HG03571 (cell line): ENCODE measurements around the gene CDH4.

ENCODE experiments used
- ATAC-seq: cut with Tn5 transposase; IDR thresholded peaks from one replicate; pipeline ENCODE4 v1.9.1; 2021; ENCODE audit not compliant: unreplicated experiment

The CDH4 gene

DNA sequence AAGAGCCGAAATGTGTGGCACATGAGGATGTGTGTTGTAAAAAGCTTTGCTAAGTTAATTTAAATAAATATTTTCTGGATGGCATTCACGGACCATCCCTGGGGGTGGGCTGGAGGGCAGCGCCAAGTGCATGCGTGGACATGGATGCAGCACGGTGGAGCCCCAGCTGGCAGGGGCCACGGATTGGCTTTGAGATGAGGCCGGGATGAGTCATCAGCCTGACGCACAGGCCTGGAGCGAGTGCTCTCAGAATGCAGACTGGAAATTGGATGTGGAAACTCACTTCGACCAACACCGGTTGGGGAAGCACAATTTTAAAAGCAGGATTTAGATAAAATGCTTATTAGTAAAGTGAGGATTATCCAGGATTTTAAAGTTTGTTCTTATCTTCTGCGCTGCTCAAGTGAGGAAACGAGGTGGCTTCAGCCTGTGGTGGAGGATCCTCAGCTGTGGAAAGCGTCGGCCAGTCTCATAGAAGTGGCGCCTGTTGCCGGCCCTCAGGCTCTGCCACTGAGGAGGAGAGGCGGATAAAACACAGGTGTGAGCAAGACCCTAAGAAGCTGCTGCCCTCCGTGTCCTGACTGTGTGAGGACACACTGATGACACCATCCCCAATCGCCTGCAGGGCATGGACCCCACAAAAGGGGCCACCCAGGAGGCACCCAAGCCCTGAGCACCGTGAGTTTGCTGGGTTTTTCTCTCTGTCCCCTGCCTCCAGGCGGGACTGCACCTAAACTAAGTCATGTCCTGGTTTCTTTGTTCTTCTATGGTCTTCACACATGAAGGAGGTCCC is 279.7 kb downstream of the CDH4 start:
- ATAC-seq: no peak

DNA sequence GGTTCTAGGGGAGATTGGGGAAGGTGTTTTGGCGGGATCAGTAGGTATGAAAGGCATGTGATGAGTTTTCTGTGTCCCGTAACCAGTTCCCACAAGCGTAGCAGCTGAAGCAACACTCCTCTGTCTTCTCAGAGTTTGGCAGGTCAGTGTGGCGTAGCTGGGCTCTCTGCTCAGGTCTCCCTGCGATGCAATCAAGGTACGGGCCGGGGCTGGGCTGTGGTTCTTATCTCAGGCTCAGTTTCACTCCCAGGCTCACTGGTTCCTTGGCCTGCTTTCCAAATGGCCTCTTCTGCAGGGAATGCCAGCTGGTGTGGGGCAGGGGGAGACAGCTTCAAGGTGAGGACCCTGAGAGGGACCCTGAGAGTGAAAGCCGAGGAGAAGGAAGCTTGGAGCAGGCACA is 280.7 kb downstream of the CDH4 start:
- no peak for ATAC-seq

DNA sequence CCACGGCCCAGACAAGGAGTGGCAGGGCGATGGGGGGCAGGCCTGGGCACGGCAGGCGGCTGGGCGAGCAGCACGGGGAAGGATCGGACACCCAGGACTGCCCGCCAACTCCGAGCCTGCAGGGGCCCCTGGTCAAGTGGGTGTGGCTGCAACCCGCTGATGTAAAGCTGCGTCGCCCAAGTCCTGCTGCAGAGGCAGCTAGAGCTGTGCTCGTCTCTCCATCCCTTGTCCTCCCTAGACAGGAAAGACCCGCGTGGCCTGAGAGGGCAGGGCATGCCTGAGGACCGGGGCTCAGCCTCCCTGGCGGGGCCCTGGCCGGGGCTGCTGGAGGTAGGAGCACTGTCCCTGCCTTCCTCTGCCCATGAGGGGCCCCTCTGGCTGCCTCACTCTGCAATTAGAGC is 281.2 kb downstream of the CDH4 start:
- ATAC-seq: no peak

DNA sequence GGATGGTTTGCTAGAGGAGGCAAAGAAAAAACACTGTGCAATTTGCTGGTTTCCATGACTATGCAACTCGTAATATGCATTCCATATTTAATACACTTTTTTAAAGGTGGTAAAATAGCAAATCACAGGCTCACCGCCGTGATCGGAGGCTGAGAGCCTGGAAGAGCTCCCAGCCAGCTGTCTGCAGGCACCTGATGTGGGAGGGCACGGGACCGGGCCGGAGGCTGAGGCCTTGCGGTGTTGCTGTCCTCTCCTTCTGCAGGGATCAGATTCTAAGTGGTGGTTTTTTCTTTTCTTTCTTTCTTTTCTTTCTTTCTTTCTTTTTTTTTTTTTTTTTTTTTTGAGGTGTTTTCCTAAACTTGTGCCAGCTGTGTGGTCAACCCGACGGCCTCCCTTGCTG is 282.3 kb downstream of the CDH4 start:
- ATAC-seq: no peak

DNA sequence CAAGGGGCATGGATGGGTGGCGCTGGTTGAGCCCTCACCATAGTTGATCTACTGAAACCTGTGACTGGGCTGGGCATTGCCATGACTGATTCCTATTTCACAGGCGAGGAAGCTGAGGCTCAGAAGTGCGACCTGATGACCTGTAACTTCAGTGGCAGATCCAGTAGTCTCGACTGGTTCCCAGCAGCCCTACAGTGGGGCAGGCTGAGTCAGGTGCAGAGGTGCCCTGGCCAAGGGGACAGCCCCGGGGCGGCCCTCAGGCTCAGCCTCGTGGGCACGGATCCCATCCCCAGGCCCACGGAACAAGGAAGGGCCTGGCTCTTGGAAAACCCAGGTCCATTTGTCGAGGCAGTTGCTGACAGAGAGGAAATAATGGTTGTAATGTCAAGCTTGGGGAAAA is 283.0 kb downstream of the CDH4 start:
- no peak for ATAC-seq

DNA sequence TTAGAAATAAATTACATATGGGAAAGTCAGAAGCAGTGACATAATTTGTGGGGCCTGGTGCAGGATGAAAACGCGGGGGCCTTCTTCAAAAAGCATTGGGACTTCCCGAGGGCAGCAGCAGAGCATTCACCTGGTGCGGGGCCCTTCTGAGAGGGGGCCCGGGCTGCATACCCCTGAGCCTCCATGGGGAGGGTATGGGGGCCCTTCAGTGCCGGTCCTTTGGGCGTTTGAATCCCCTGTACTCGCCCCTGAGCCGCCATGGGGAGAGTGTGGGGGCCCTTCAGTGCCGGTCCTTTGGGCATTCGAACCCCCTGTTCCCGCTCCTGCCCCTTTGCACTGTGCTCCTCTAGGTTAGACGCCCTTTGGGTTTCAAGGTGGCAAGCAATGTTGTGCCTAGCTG is 283.5 kb downstream of the CDH4 start:
- no peak for ATAC-seq

DNA sequence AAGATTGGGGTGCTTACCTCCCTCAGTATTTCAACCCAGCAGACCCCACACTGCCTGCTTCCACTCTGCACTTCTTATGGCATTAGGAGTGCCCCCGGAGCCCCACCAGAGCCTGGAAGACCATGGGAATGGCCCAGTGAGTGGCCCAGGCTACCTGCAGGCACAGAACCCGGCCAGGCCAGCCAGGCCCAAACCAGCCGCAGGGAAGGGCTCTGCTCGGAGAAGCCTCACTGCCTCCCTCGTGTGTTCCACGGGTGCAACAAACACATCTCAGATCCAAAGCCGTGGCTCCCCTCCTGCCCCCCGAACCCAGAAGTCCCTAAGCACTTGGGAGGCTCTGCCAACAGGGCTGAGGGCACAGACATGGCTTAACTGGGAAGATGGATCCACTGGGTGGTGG is 283.9 kb downstream of the CDH4 start:
- ATAC-seq: no peak

DNA sequence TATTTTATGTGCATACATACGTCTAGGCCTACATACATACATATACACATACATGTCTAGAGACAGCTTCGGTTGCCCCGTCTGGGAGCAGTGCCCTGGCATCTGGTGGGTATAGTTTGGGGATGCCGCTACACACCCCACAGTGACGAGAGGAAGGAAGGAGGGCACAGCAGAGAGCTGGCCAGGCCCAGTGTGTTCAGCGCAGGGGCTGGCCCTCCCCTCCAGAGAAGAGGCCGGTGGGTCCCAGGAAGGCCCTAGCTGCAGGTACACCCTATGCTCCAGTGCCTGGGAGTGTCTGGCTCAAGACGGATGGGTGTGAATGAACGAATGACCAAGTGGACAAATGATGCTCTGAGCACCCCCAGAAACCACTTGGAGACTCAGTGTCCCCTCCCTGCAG is 284.6 kb downstream of the CDH4 start:
- ATAC-seq: no peak

DNA sequence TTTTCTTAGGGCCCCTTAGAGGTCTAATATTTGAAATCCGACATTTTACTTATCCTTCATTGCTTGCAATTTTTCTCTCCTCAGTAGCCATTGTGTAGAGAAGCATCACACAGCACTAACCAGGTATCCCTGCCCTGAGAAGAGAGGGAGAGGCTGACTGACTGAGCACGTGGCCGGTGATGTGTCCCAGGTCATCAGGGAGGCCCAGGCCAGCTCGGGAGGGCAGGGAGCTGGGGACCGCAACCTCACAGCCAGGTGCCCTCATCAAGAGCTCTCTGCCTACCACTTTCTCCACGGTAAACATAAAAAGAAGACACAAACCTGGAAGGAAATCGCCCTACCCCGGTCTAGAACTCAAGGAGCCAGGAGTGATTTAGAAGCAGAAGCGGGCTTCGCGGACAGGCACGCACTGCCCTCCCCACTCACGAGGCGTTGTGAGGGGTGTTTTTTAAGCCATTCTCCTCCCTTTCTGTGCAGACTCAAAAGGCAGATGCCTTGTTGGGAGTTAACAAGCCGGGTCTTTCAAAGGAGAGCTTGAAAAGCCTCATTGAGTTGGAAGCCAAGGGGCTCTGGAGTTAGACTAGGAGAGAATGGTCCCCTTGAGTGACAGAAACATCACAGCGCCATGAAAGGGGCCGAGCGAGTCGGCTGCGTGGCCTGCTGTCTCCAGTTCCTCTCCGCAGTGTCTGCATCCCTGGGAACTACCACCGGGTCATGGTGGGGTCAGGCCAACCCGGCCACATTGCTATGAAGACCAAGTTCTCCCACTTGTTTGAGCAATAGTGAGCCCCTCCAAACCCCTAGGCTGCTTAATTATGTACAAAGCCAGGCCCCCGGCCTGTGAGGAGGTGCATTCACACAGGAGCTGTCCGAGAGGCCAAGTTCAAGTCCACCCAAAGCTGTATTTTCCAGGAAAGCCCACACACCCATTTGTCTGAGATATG is 285.4 kb downstream of the CDH4 start:
- ATAC-seq: no peak

DNA sequence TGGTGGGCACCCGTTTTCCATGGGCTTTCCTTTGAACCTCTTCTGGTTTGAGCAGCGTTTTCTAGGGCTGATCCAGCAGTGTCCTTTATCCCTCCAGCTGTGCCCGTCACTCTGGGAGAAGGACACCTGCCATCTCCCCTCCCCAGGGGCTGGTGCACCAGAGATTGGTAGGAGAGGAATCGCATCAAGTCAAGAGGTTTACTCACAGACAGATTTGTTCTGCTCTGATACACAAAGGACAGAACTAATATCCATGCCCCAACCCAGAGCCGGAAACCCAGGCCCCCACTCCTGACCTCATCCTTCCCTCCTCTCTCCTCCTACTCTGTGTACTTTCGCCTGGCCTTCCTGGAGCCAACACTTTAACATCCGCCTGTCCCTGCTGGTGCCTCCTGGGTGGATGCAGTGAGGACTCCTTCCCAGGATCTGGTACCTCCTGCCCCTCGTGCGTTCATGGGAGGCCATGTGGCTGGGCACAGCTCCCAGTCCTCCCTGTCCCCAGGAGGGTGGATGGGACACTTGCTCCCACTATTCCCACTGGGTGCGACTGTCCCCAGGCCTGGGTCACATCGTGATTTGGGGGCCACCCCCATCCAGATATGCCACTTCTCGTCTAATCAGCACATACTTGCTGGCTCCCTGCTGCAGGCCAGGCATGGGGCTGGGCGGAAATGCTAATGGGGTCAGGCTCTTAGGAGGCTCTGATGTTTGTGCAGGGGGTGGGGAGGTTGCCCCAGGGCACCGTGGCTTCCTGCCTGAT is 286.3 kb downstream of the CDH4 start:
- no peak for ATAC-seq

DNA sequence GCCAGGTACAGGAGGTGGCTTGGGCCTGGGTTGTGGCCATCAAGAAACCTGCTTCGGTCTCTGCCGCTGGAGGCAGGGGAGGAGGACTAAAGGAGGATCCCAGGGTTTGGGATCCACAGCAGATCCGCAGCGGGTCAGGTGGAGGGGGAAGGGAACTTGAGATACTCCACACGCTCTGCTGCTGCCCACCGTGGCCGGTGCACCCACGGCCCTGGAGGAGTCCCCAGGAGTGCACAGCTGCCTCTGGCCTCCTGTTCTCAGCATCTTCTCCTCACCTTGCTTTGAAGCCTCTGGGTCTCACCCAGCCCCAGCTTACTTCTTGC is 286.8 kb downstream of the CDH4 start:
- ATAC-seq: no peak

DNA sequence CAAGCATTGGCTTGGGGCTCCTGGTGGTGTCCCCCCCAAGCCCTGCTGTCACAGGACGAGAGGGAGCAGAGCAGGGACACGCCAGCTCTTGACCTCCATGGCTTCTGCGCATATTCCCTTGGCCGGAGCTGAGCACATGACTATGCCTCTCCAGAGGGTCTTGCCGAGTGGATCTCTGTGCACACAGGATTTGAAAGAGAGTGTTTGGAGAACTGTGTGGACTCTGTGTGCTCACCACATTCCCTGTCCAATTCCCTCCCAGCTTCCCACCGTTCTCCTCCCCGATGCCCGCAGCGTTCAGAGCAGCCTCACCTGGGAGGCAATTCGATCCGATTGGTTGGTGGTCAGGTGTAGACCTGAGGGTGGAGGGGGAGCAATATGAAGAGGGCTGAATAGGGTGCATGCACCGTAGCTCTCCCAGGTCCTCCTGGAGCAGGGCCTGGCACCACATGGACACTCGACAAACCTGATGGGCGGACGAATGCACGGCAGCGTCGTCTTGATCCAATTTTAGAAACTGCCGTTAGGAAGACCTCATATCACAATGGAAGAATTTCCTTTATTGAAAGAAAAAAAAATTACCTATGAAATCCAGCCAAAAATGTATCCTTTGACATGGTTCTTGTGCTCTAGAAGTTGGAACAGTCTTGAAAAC is 287.8 kb downstream of the CDH4 start:
- ATAC-seq: no peak

DNA sequence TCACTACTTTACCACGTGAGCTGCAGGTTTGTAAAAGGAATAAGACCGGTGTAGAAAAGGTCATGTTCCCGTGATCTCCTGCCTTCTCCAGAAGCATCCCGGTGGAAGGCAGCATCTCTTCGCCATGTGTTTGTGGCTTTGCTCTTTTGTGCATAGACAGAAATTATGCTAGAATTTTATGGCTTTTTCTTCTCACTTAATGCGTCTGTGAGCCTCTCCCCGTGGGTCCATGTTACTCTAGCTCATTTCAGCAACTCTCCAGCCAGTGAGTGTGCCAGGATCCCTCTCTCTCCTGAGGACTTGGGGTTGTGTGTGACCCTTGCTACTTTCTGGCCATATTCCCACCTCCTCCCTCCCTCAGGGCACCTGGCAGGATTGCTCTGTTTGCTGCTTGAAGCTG is 289.5 kb downstream of the CDH4 start:
- ATAC-seq: no peak

DNA sequence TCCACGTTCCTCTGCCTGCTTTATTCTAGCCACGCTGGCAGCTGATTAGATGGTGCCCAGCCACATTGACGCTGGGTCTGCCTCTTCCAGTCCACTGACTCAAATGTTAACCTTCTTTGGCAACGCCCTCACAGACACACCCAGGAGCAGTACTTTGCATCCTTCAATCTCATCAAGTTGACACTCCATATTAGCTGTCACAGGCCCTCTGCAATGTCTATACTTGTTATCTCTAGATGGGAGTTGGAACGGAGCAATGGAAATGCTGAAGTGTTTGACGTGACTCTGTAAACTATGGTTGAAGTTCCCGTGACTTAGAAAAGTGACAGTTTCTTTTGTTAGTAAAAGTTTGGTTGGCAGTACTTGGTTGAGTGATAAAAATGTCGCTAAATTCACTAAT is 291.0 kb downstream of the CDH4 start:
- ATAC-seq: no peak

DNA sequence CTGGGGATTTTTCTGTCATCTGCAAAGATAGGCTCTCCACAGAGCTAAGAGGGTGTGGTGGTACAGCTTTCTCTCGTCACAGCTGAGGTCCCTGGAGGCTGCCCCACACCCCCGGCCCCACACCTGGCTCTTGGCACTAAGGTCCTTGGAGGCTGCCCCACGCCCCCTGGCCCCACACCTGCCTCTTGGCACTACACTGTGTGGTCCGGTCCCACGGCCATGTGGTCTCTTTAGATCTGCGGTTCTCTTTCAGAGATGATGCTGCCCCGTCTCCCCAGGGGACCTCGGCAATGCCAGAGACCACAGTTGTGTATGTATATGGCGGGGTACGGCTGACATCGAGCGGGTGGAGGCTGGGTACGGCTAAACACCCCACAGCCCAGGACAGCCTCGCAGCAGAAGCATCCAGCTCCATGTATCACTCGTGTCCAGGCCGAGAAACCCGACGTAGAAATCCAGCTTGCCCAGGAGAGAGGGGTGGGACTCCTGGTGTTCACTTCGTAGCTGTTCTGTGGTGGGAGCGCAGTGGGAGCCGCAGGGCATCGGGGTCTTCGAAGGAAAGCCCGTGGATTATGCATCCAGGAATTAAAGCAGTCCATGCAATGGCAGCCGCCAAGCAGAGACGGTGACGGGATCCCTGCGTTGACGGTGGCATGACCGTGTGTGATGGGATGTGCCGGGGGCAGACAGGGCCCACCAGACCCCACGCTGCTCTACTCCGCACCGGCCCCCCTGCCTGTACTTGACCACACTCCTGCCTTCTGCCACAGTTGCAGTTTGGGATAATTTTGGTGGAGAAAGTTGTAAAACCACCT is 292.1 kb downstream of the CDH4 start:
- ATAC-seq: no peak

DNA sequence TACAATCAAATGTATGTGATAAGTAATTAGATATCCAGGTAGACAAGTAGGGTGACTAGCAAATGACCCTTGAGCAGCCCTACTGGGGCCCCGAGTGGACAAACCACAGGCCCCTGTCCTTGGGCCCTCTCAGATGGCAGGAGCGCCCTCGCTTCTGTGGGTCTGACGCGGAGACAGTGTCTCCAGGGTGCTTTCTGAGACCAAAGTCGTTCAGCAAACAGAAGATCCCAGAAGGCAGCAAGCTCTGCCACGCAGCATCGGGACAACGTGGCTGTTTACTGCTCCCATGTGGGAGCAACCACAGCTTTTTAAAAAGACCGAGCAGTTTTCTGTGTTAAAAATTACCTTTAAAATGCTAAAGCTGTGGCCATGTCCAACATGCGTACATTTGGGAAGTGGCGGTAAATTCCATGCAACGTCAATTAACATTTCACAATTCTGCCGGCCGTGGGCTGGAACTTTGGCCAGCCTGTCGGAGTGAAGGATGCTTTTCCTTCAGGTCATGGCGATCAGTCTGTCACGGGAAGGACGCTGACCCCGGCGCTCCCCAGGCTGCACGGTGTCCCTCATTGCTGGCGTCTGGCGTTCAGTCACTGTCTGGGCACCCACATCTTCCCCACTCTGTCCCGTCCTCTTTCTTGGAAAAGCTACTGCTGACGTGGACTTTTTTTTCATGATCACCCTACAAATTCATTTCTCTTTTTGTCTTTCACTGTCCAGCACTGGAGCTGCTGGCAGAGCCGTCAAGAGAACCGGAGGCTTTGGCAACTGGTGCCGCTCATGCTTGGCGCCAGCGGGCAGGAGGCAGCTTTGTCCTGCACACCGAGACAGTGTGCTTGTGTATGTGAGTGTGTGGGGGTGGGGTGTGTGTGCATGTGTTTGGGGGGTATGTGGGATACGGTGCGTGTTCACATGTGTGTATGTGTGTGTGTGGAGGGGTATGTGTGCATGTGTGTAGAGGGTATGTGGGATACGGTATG is 293.1 kb downstream of the CDH4 start:
- ATAC-seq: no peak

DNA sequence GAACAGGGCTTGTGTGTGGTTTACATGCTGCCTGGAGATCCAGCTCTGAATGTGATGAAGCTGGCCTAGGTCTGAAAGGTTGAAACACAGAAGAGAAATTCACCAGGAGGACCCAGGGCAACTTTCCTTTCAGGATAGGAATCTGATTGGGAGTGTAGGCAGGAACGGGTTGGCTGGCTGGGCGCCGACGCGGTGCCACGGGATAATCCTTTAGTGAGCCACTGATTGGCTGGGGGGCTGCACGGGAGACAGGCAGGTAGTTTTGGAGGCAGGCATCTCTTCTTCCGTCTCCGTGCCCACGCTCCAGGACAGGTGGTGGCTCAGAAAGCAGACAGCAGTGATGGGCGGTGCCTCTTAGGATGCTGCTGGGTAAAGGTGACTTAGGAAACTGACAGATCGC is 294.6 kb downstream of the CDH4 start:
- ATAC-seq: no peak

DNA sequence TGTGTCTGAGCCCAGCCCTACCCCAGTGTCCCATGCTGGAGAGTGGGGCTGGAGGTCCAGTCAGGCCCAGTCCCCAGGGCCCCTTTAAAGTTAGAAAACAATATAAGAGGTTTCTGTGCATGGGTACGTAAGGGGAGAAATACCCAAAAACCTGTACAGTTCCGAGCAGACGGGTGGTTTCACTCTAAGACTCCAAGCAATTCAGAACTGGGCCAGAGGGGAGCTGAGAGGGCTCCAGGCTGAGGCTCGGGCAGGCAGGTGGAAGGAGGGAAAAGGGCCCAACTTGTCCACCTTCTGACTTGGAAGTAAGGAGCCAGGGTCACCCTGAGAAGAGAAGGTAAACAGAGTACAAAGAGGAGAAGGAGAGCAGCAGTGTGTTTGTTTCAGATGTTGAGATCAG is 296.0 kb downstream of the CDH4 start:
- ATAC-seq: no peak

DNA sequence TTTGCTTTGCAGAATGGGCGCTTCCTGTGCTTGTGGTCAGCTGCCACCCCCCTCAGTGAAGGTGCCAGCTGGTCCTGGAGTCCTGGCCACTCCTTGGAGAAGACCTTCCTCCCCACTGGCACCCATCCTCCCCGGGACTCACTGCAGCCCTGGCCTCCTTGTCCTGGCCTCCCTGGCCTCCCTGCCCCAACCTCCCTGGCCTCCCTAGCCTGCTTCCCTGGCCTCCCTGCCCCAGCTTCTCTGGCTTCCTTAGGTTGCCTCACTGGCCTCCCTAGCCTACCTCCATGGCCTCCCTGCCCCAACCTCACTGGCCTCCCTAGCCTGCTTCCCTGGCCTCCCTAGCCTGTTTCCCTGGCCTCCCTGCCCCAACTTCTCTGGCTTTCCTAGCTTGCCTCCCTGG is 297.8 kb downstream of the CDH4 start:
- ATAC-seq: no peak
